B cell (primary cell): ENCODE data around the gene EHD4. TPM values are rescaled to one million over a fixed set of nuclear protein-coding genes. Genes with fewer than 3 reads are reported as not detected.

Experiments
- ATAC-seq: fragments of 200-7000 bp; cut with Tn5 transposase; one replicate; pipeline ENCODE4 v1.10.0; 2021; ENCODE audit warnings: low read depth, mild to moderate bottlenecking, moderate number of reproducible peaks, moderate library complexity
- CTCF ChIA-PET: fragments of 350-600 bp; sonication (Branson Sonifier 250); formaldehyde crosslinking; loops from one replicate; lab custom pipeline; 2021; ENCODE audit warnings: antibody characterized with exemption, inconsistent platforms; lab: Charles Lee
- POLR2A ChIA-PET: fragments of 350-600 bp; sonication (Branson Sonifier 250); formaldehyde crosslinking; loops from one replicate; lab custom pipeline; 2021; ENCODE audit warnings: antibody characterized with exemption; lab: Charles Lee
- DNase-seq: peaks from one replicate; pipeline ENCODE4 v3.0.0; 2013
- H2AFZ ChIP-seq: 2 replicates; pipeline ENCODE4 v1.6.1; 2012; ENCODE audit warnings: mild to moderate bottlenecking, low read depth, low read length; ENCODE audit not compliant: insufficient read depth, poor library complexity, severe bottlenecking
- H3K27ac ChIP-seq, 2 donors: 1 replicate in 1 of 2; 2 replicates in 1 of 2; pipeline ENCODE4 v1.5.1; 2012 to 2013; ENCODE audit warnings: low read length in 2 of 2, mild to moderate bottlenecking in 2 of 2, moderate library complexity in 1 of 2
- H3K27me3 ChIP-seq, 4 experiments: fragments of 200-600 bp in 1 of 4; sonication (generic) in 1 of 4; replicated peaks in 1 of 4; 1 replicate in 2 of 4; 2 replicates in 2 of 4; pipeline versions ENCODE4 v1.6.1 to v1.7.0; 2013 to 2016; ENCODE audit warnings: low read length in 3 of 4, mild to moderate bottlenecking in 2 of 4, mixed read lengths in 1 of 4, moderate library complexity in 1 of 4; ENCODE audit not compliant: insufficient read depth in 4 of 4, control insufficient read depth in 3 of 4; ENCODE audit errors: control extremely low read depth in 1 of 4
- H3K36me3 ChIP-seq, 2 experiments: replicated peaks in 1 of 2; 1 replicate in 1 of 2; 2 replicates in 1 of 2; pipeline versions ENCODE4 v1.6.1 to v1.7.1; 2013; ENCODE audit warnings: low read length in 1 of 2; ENCODE audit not compliant: insufficient read depth in 2 of 2, control insufficient read depth in 1 of 2; ENCODE audit errors: control extremely low read depth in 1 of 2, extremely low read depth in 1 of 2
- H3K4me1 ChIP-seq, 2 donors: fragments of 200-600 bp in 1 of 2; sonication (generic) in 1 of 2; 1 replicate in 1 of 2; 2 replicates in 1 of 2; pipeline versions ENCODE4 v1.5.1 to v1.6.1; 2013 to 2017; ENCODE audit warnings: low read length in 2 of 2; ENCODE audit not compliant: control insufficient read depth in 2 of 2, insufficient read depth in 2 of 2
- H3K4me2 ChIP-seq: replicated peaks from 2 replicates; pipeline ENCODE3; 2012; ENCODE audit warnings: mild to moderate bottlenecking, low read depth, low read length; ENCODE audit not compliant: poor library complexity, severe bottlenecking
- H3K4me3 ChIP-seq, 5 experiments: fragments of 200-600 bp in 1 of 5; sonication (generic) in 1 of 5; 1 replicate in 3 of 5; 2 replicates in 2 of 5; pipeline versions ENCODE4 v1.5.1 to v1.7.0; 2011 to 2016; ENCODE audit warnings: low read length in 4 of 5, mild to moderate bottlenecking in 4 of 5, low read depth in 2 of 5, control low read depth in 1 of 5, moderate library complexity in 1 of 5; ENCODE audit not compliant: insufficient read depth in 1 of 5; ENCODE audit errors: control extremely low read depth in 1 of 5, extremely low read depth in 1 of 5
- H3K79me2 ChIP-seq: fragments of 200-600 bp; sonication (generic); one replicate; pipeline ENCODE4 v1.6.0; 2016; ENCODE audit warnings: low read length; ENCODE audit not compliant: control insufficient read depth, insufficient read depth
- H3K9ac ChIP-seq: fragments of 200-600 bp; sonication (generic); 2 replicates; pipeline ENCODE4 v1.6.1; 2017; ENCODE audit warnings: mild to moderate bottlenecking, low read length, moderate library complexity
- H3K9me3 ChIP-seq, 3 donors: one replicate each; pipeline versions ENCODE4 v1.6.1 to v1.7.1; 2013; ENCODE audit warnings: low read length in 2 of 3; ENCODE audit not compliant: control insufficient read depth in 2 of 3, insufficient read depth in 1 of 3; ENCODE audit errors: control extremely low read depth in 1 of 3
- H4K20me1 ChIP-seq: 2 replicates; pipeline ENCODE4 v1.6.0; 2012; ENCODE audit warnings: mild to moderate bottlenecking, low read length; ENCODE audit not compliant: insufficient read depth, control insufficient read depth, poor library complexity, severe bottlenecking
- H3K27ac Mint-ChIP-seq: one replicate; pipeline ENCODE4 v1.8.0; 2021; ENCODE audit warnings: mixed read lengths
- H3K27me3 Mint-ChIP-seq: one replicate; pipeline ENCODE4 v1.8.0; 2021; ENCODE audit warnings: mixed read lengths
- H3K4me1 Mint-ChIP-seq: one replicate; pipeline ENCODE4 v1.8.0; 2021; ENCODE audit warnings: mixed read lengths
- H3K4me3 Mint-ChIP-seq: one replicate; pipeline ENCODE4 v1.8.0; 2021; ENCODE audit warnings: mixed read lengths
- H3K9me3 Mint-ChIP-seq: one replicate; pipeline ENCODE4 v1.8.0; 2022; ENCODE audit warnings: mixed read lengths; ENCODE audit not compliant: insufficient read depth
- CTCF ChIP-seq: fragments of 200-600 bp; IDR thresholded peaks from one replicate; pipeline ENCODE4 v1.8.0; 2022; ENCODE audit warnings: antibody characterized with exemption, mild to moderate bottlenecking
- EZH2 ChIP-seq: IDR thresholded peaks from 2 replicates; pipeline ENCODE4 v1.6.1; 2012; ENCODE audit warnings: borderline replicate concordance, low read depth, mild to moderate bottlenecking, moderate library complexity, low read length; ENCODE audit not compliant: insufficient read depth, poor library complexity, severe bottlenecking
- WGBS: methylation state at CpG from one replicate; pipeline ENCODE4 v1.1.5; 2013; ENCODE audit warnings: missing lambda C conversion rate; ENCODE audit not compliant: insufficient coverage; 5-methylcytosine and 5-hydroxymethylcytosine counted together
- intact Hi-C: fragments of 100-400 bp; cut with micrococcal nuclease; formaldehyde crosslinking; loops from one replicate; pipeline ENCODE4 v1.10.0; 2022
- polyA plus RNA-seq: library from polyadenylated mRNA; depleted of rRNA; stranded (reverse); fragments of >200 nt; gene quantifications from 2 replicates; pipeline ENCODE4 v1.2.3, GENCODE V29; 2012
- total RNA-seq, 2 donors: library from RNA; stranded (reverse); fragments of 120-200 nt in 1 of 2; gene quantifications; 1 replicate in 1 of 2; 2 replicates in 1 of 2; pipeline versions ENCODE4 v1.2.3 to v1.2.4, GENCODE V29; 2013 to 2022

The EHD4 gene
- total and polyA plus RNA-seq, 2 donors (not counting 1 experiment from before 2014, with no cell fraction given): 3.1 to 12.7 TPM

- no peak overlapping the region for H3K27ac Mint-ChIP-seq
- POLR2A ChIA-PET: no interaction called here
- 100% methylated on average over 1 of the region's 2 CpGs for WGBS
- H3K4me3 Mint-ChIP-seq: no peak overlapping the region
- Histone ChIP-seq H2AFZ (no peak overlapping the region), H3K4me3 (no peak overlapping the region), H3K27ac (no peak overlapping the region), H3K4me1 (peaks cover 6 to 12% of the 10 kb centered on the region in 2 donors), H3K9ac (no peak overlapping the region), H3K36me3 (no peaks in the 10 kb centered on the region), H3K4me2 (no peak overlapping the region), H4K20me1 (no peaks in the 10 kb centered on the region), H3K27me3 (no peaks in the 10 kb centered on the region), H3K79me2 (peaks cover 78% of the 10 kb centered on the region), H3K9me3 (no peaks in the 10 kb centered on the region)
- H3K27me3 Mint-ChIP-seq: no peaks in the 10 kb centered on the region
- TF ChIP-seq CTCF (no peak), EZH2 (no peak)
- intact Hi-C loops: no loop called here
- H3K9me3 Mint-ChIP-seq: no peaks in the 10 kb centered on the region
- peaks cover 10% of the 10 kb centered on the region for H3K4me1 Mint-ChIP-seq
- DNase-seq (no peak), ATAC-seq (no peak)
- CTCF ChIA-PET: interaction anchor here (1.2 kb wide), 1 partner anchor 29 kb away, joined by 3 read pairs; no protein-coding TSS in a partner anchor
Measured at GRCh38 chr15:41961001-41961518, 11.3 kb downstream of the EHD4 start.

GRCh38 chr15:41958002-41958420 lies 14.3 kb downstream of the EHD4 start:
- H2AFZ ChIP-seq: no peak overlapping the region
- peaks cover 0 to 8% of the 10 kb centered on the region in 2 experiments for H3K36me3 ChIP-seq
- ATAC-seq (no peak), DNase-seq (no peak)
- H3K79me2 ChIP-seq: peaks cover 74% of the 10 kb centered on the region
- no peak overlapping the region for H3K27ac ChIP-seq
- no peaks in the 10 kb centered on the region for H3K9me3 ChIP-seq
- peaks cover 8% of the 10 kb centered on the region for H3K4me1 Mint-ChIP-seq
- ChIA-PET CTCF (interaction anchor here (1.9 kb wide), 1 partner anchor 32 kb away, joined by 5 read pairs; no protein-coding TSS in a partner anchor), POLR2A (no interaction called here)
- TF ChIP-seq EZH2: no peak
- no peak for TF ChIP-seq CTCF
- no peaks in the 10 kb centered on the region for H3K9me3 Mint-ChIP-seq
- 93% methylated on average over 7 of the region's 7 CpGs for WGBS
- intact Hi-C loops: no loop called here
- peaks cover 4 to 6% of the 10 kb centered on the region in 2 donors for H3K4me1 ChIP-seq
- no peaks in the 10 kb centered on the region for H3K27me3 ChIP-seq
- H3K27ac Mint-ChIP-seq: no peak overlapping the region
- H3K4me3 Mint-ChIP-seq: no peak overlapping the region
- no peak overlapping the region for H3K4me2 ChIP-seq
- H3K4me3 ChIP-seq: no peak overlapping the region
- H3K27me3 Mint-ChIP-seq: no peaks in the 10 kb centered on the region
- no peak overlapping the region for H3K9ac ChIP-seq
- no peaks in the 10 kb centered on the region for H4K20me1 ChIP-seq
